Spinal cord (tissue), 10 donors: ENCODE results near the gene SLC25A48. TPM values are rescaled to one million over a fixed set of nuclear protein-coding genes. Genes with fewer than 3 reads are reported as not detected.

Experiments used
- DNase-seq, 6 donors: peaks; one replicate each; pipeline versions ENCODE4 v3.0.0 to v3.0.0-alpha.2; 2013 to 2015; ENCODE audit warnings: low spot score in 6 of 6, low read depth in 4 of 6
- H3K27ac ChIP-seq: one replicate; pipeline ENCODE4 v1.5.1; 2013; ENCODE audit warnings: low read depth, low read length, control low read depth
- H3K27me3 ChIP-seq: one replicate; pipeline ENCODE4 v1.6.1; 2013; ENCODE audit warnings: low read length; ENCODE audit not compliant: control insufficient read depth, insufficient read depth
- H3K36me3 ChIP-seq: one replicate; pipeline ENCODE4 v1.6.1; 2013; ENCODE audit warnings: low read length; ENCODE audit not compliant: control insufficient read depth, insufficient read depth
- H3K4me1 ChIP-seq: one replicate; pipeline ENCODE4 v1.6.1; 2013; ENCODE audit warnings: low read length; ENCODE audit not compliant: control insufficient read depth, insufficient read depth
- H3K4me3 ChIP-seq: one replicate; pipeline ENCODE4 v1.5.1; 2013; ENCODE audit warnings: low read depth, low read length, control low read depth
- H3K9me3 ChIP-seq: one replicate; pipeline ENCODE4 v1.6.1; 2013; ENCODE audit warnings: low read length; ENCODE audit not compliant: control insufficient read depth, insufficient read depth
- WGBS: methylation state at CpG from one replicate; pipeline ENCODE4 v1.1.5; 2013; ENCODE audit warnings: missing lambda C conversion rate; ENCODE audit not compliant: insufficient coverage; 5-methylcytosine and 5-hydroxymethylcytosine counted together
- polyA plus RNA-seq, 2 donors: library from polyadenylated mRNA; unstranded; fragments of 120-200 nt; gene quantifications; one replicate each; pipeline ENCODE4 v1.2.1, GENCODE V29; 2013; ENCODE audit not compliant: insufficient read length in 2 of 2
- total RNA-seq, 2 donors: library from RNA; depleted of rRNA in 1 of 2; stranded (reverse); fragments of 120-200 nt in 1 of 2; fragments of >200 nt in 1 of 2; gene quantifications; one replicate each; pipeline versions ENCODE4 v1.2.3 to v1.2.4, GENCODE V29; 2013 to 2014
- donor health status: healthy.

SLC25A48 gene
- total and polyA plus RNA-seq, 4 donors, result 6.8 to 50.2 (median 23.5) TPM

DNA sequence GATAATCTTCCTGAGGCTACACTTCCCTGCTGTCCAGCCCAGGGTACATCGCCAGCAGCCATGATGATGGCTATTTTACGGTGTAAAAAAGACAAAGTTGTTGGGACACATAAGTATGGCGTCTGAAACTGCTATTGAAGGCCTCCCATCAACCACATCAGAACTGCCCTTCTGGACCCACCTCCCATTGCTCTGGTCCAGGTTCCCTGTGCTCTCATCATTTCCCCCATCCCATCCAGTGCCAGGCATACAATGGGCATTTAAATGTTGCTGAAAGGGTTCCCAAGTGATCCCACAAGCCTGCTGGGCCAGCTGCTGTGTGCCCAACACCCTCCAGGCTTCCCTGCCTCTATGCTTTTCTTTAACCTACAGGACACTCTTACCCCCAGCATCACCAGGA lies 50.6 kb downstream of the SLC25A48 start:
- H3K4me1 ChIP-seq, result peaks cover 39% of the 10 kb centered on the region
- no peak overlapping the region for H3K27ac ChIP-seq
- H3K27me3 ChIP-seq, result peaks cover 9% of the 10 kb centered on the region
- H3K36me3 ChIP-seq, result no peaks in the 10 kb centered on the region
- no peak overlapping the region for H3K4me3 ChIP-seq
- WGBS, result 93% methylated on average over 3 of the region's 3 CpGs
- DNase-seq, result no peak
- H3K9me3 ChIP-seq, result no peaks in the 10 kb centered on the region

DNA sequence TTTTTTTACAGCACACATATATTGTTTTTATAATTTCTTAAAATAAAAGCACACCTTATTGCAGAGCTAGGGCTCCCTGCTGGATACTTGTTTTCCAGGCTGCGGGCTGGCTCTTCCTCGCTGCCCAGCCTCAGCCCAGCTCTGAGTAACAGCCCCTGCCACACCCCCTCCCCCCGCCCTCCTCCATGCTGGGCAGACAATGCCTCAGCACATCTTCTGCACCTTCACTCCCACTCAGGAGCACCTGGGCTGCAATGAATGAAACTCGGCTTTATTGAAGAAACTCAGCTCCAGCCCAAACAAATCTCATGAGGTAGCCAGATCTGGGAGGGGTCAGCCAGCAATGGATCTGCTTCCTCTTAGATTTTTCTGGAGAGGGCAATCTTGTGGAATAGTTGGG lies 51.7 kb downstream of the SLC25A48 start:
- no peak for DNase-seq
- peaks cover 9% of the 10 kb centered on the region for H3K27me3 ChIP-seq

DNA sequence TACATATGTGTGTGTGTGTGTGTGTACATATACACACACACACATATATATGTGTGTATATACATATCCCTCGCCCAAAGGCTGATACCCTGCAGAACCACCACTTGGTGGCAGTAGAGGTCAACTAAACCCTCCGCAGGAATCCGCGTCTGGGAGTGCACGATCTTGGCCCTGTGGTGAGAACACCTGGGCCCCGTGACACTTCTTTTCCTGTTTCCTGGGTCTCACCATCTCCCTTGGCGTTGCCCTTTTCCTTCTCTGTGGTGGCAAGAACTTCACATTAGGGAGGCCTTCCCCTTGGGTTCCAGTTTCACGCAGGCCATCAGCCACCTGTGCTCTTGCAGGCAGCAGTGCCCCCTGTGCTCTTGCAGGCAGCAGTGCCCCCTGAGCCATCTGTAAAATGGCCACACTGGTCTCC lies 53.0 kb downstream of the SLC25A48 start:
- H3K27ac ChIP-seq, result no peak overlapping the region
- WGBS, result 9% methylated on average over 7 of the region's 8 CpGs
- no peaks in the 10 kb centered on the region for H3K36me3 ChIP-seq
- H3K9me3 ChIP-seq, result no peaks in the 10 kb centered on the region
- peaks cover 27% of the 10 kb centered on the region for H3K4me1 ChIP-seq
- H3K27me3 ChIP-seq, result peaks cover 9% of the 10 kb centered on the region
- no peak overlapping the region for H3K4me3 ChIP-seq
- DNase-seq, result peak in 4 of 6 donors; percentile 41 to 92 (median 66)

More for the DNA sequence above, 51.7 kb downstream of the SLC25A48 start:
- Histone ChIP-seq H3K27ac (no peak overlapping the region), H3K4me1 (peaks cover 31% of the 10 kb centered on the region), H3K36me3 (no peaks in the 10 kb centered on the region), H3K4me3 (no peak overlapping the region), H3K9me3 (no peaks in the 10 kb centered on the region)
- WGBS, result 78% methylated on average over 2 of the region's 4 CpGs

DNA sequence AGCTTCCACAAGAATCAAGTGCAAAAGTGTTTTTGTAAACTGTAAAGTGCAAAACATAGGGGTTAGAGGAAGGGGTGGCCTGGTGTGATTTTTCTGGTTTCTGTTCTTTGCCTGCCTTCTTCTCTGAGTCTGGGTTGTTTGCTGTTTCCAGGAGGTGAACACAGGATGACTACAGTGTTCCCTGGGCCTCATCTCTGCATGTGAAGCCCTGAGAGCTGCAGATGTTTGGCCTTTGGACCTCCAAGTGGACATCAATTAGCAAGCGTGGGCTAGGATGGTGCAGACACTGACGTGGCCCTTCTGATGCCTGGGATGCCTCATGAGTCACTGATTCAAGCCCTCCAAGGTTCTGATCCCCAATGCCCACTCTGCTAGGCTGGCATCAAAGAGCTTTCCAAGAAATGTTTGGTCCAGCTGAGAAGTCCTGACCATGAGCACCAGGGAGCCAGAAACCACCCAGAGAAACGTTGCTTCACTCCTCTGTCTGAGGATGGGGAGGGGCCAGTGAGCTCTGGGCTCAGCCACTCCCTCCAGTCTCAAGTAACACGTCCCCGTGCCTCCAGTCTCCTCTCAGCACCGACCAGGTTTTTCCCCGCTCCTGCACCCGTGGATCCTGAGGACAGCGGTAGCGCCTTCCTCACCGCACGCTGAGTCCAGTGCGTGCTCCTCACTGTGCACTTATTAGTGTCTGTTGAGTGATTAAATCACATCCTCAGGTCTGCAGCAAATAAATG lies 53.6 kb downstream of the SLC25A48 start:
- H3K4me1 ChIP-seq, result peaks cover 21% of the 10 kb centered on the region
- 43% methylated on average over 8 of the region's 13 CpGs for WGBS
- DNase-seq, result no peak

DNA sequence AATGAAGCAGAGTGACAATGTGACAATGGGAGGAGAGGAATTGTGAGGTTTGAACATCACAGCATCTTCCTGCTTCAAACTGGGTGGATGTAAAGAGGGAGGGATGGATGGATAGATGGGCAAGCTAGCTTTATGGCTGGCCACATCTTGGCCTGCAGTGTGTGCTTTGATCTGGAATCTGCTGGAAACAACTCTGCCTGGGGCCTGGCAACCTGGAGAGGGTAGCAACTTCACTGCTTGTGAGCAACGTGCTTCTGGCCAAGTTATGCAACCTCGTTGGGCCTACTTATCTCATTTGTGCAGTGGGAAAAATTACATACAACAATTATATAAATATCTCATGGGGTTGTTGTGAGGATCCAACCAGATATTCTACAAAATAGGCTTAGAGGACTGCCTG lies 55.8 kb downstream of the SLC25A48 start:
- peaks cover 8% of the 10 kb centered on the region for H3K27me3 ChIP-seq
- H3K36me3 ChIP-seq, result no peaks in the 10 kb centered on the region
- no peaks in the 10 kb centered on the region for H3K9me3 ChIP-seq
- no peak overlapping the region for H3K4me3 ChIP-seq
- H3K27ac ChIP-seq, result no peak overlapping the region
- peaks cover 10% of the 10 kb centered on the region for H3K4me1 ChIP-seq
- DNase-seq, result no peak
- WGBS, result no CpG with 5 or more reads among the region's 2 CpGs

More for the DNA sequence above, 53.6 kb downstream of the SLC25A48 start:
- no peak overlapping the region for H3K4me3 ChIP-seq
- peaks cover 9% of the 10 kb centered on the region for H3K27me3 ChIP-seq
- no peak overlapping the region for H3K27ac ChIP-seq
- no peaks in the 10 kb centered on the region for H3K9me3 ChIP-seq
- no peaks in the 10 kb centered on the region for H3K36me3 ChIP-seq

DNA sequence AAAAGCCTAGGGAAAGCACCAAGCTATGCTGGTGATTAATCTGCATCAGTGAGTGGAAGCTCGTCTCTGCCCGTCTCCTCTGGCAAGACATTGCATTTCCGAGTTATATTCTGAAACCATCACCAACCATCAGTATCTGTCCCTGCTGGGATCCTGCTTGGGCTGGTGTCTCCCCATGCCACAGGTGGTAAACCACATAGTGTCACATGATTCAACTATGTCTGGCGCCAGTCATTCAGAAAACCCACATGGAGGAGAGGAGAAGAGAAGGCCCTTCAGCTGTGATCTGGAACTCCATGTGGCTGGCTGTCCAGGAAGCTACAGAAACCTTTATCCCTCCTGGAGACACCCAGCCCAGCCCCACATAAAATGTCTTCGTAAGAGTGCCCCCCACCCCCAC lies 56.4 kb downstream of the SLC25A48 start:
- Histone ChIP-seq H3K4me1 (peaks cover 10% of the 10 kb centered on the region), H3K9me3 (no peaks in the 10 kb centered on the region), H3K27ac (no peak overlapping the region), H3K36me3 (no peaks in the 10 kb centered on the region), H3K4me3 (no peak overlapping the region), H3K27me3 (peaks cover 8% of the 10 kb centered on the region)
- 54% methylated on average over 3 of the region's 5 CpGs for WGBS
- DNase-seq, result peak in 1 of 6 donors; percentile 15

DNA sequence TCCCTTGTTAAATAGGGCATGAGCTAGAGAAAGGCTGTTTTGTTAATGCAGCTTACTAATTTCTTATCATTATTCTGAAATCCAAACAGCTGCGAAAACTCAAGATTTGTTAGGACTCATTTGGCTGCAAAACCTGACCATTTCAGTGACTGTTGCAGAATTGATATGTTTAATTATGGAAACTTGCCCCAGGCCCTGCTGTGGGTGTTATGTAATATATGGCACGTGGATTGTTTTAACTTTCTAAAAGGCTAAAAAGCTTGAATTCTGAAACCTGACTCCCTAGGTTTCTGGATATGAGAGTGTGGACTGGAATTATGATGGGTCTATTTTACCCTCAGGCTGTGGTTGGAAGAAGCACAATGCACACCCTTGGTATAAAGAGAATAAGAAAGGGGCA lies 56.8 kb downstream of the SLC25A48 start:
- Histone ChIP-seq H3K27me3 (peaks cover 8% of the 10 kb centered on the region), H3K4me1 (peaks cover 10% of the 10 kb centered on the region), H3K9me3 (no peaks in the 10 kb centered on the region), H3K4me3 (no peak overlapping the region), H3K27ac (no peak overlapping the region), H3K36me3 (no peaks in the 10 kb centered on the region)
- 50% methylated on average over 1 of the region's 2 CpGs for WGBS
- peak in 2 of 6 donors; percentile 33 to 54 for DNase-seq

DNA sequence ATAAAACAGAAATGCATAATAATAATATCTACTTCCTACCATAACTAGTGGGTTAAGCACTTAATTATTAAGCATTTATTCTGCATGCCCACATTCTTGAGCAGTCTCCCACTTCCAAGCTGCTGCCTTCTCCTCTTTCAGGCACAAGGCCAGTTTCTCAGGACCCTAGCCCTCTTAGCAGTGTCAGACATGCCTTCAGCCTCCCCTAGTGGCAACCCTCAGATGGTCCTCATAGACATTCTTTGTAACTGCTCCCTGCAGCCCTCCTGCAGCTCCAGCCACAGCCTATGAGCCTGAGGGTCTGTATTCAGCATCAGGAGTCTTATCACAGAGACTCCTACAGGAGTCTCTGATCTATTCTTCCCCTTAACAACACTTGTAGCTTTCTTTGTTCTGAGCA lies 57.3 kb downstream of the SLC25A48 start:
- H3K4me1 ChIP-seq, result peaks cover 10% of the 10 kb centered on the region
- no peaks in the 10 kb centered on the region for H3K9me3 ChIP-seq
- peaks cover 8% of the 10 kb centered on the region for H3K27me3 ChIP-seq
- no peaks in the 10 kb centered on the region for H3K36me3 ChIP-seq
- H3K27ac ChIP-seq, result no peak overlapping the region
- peak in 4 of 6 donors; percentile 48 to 83 (median 65) for DNase-seq
- H3K4me3 ChIP-seq, result no peak overlapping the region

DNA sequence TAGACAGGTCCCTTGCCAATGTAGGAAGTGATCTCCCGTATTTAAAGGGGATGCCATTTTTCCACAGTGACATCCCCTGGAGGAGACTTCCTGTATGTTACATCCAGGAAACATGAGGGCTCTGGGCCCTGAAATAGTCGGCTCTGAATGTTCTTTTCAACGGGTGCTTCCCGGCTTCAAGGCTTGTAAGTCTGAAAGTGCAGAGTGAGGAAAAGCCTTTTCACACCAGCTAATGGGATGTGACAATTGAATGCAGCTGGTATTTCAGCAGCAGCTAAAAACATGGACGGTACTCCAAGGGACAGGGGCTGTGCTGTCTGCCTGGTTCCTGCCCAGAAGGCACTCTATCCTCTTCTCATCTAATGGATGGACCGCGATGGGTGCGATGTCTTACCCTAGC lies 59.8 kb downstream of the SLC25A48 start:
- H3K36me3 ChIP-seq, result no peaks in the 10 kb centered on the region
- peak in 1 of 6 donors; percentile 70 for DNase-seq
- no peaks in the 10 kb centered on the region for H3K9me3 ChIP-seq
- H3K27ac ChIP-seq, result no peak overlapping the region
- H3K4me3 ChIP-seq, result no peak overlapping the region
- no peaks in the 10 kb centered on the region for H3K27me3 ChIP-seq
- 42% methylated on average over 8 of the region's 8 CpGs for WGBS
- peaks cover 6% of the 10 kb centered on the region for H3K4me1 ChIP-seq

DNA sequence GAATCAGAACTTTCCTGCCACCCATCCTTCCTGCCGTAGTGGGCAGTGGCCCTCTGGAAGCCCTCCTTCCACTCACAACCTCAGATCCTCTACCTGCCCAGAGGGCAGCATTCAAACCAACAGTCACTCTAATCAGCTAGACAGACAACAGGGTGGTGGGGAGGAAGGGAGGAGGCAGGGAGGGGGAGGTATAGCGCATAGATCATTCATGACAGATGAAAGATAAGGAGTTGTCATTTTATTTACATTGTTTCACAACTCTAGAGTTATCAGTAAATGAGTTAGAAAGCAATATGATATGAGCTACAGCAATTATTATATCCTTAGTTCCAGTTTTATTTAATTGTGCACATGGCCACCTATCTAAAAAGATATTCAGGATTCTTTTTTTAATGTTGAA lies 60.3 kb downstream of the SLC25A48 start:
- 40% methylated on average over 1 of the region's 2 CpGs for WGBS
- no peak for DNase-seq
- Histone ChIP-seq H3K36me3 (no peaks in the 10 kb centered on the region), H3K4me3 (no peak overlapping the region), H3K27ac (no peak overlapping the region), H3K27me3 (no peaks in the 10 kb centered on the region), H3K4me1 (peaks cover 6% of the 10 kb centered on the region), H3K9me3 (no peaks in the 10 kb centered on the region)
